ENCODE data around the gene PARVB.

The PARVB gene

GRCh38 chr22:44168206-44168605, 144.1 kb downstream of the PARVB start:
- H3K4me3 ChIP-seq (ENCODE audit: low read depth, low read length, poor library complexity, severe bottlenecking), result no peak overlapping the region
- TF ChIP-seq EZH2 (IDR thresholded peaks at IDR 0.05; ENCODE audit: borderline replicate concordance, low read length), result no peak
- TF ChIP-seq CTCF (IDR thresholded peaks at IDR 0.05; ENCODE audit: low read length), result no peak
- H4K20me1 ChIP-seq (ENCODE audit: insufficient read depth, low read length), result no peaks in the 10 kb centered on the region
- H3K4me2 ChIP-seq (ENCODE audit: low read length), result no peak overlapping the region
- no peaks in the 10 kb centered on the region for H3K9me3 ChIP-seq (ENCODE audit: low read length)
- H3K27me3 ChIP-seq (ENCODE audit: insufficient read depth, low read length), result no peaks in the 10 kb centered on the region
- H3K79me2 ChIP-seq (ENCODE audit: insufficient read depth, low read length), result no peaks in the 10 kb centered on the region
- peaks cover 3% of the 10 kb centered on the region; the same call in 1 of the 2 replicates for H3K36me3 ChIP-seq (ENCODE audit: insufficient read depth, low read length)
- no peaks in the 10 kb centered on the region for H3F3A ChIP-seq (ENCODE audit: insufficient read depth, low read length)
- H2AFZ ChIP-seq (ENCODE audit: low read length), result no peak overlapping the region
- H3K9me2 ChIP-seq (ENCODE audit: low read depth, low read length), result no peaks in the 10 kb centered on the region
- no peak overlapping the region for H3K27ac ChIP-seq (ENCODE audit: low read depth, low read length, poor library complexity, severe bottlenecking)
- H3K9ac ChIP-seq (ENCODE audit: low read length), result no peak overlapping the region
- H3K4me1 ChIP-seq (ENCODE audit: insufficient read depth, low read length, severe bottlenecking), result no peaks in the 10 kb centered on the region

- Histone ChIP-seq H3K4me2 (ENCODE audit: low read length) (no peak overlapping the region), H3K9me3 (ENCODE audit: low read length) (no peaks in the 10 kb centered on the region), H3K79me2 (ENCODE audit: insufficient read depth, low read length) (no peaks in the 10 kb centered on the region)
Measured at GRCh38 chr22:44170470-44170869, 146.4 kb downstream of the PARVB start.

GRCh38 chr22:44171561-44171960, 147.5 kb downstream of the PARVB start:
- Histone ChIP-seq H3K79me2 (ENCODE audit: insufficient read depth, low read length) (no peaks in the 10 kb centered on the region), H3K27me3 (ENCODE audit: insufficient read depth, low read length) (no peaks in the 10 kb centered on the region), H3K36me3 (ENCODE audit: insufficient read depth, low read length) (no peaks in the 10 kb centered on the region; the same call in 1 of the 2 replicates), H3K9ac (ENCODE audit: low read length) (no peak overlapping the region), H3K27ac (ENCODE audit: low read depth, low read length, poor library complexity, severe bottlenecking) (no peak overlapping the region), H3K9me2 (ENCODE audit: low read depth, low read length) (no peaks in the 10 kb centered on the region), H3K9me3 (ENCODE audit: low read length) (no peaks in the 10 kb centered on the region), H3K4me3 (ENCODE audit: low read depth, low read length, poor library complexity, severe bottlenecking) (no peak overlapping the region), H2AFZ (ENCODE audit: low read length) (no peak overlapping the region), H3K4me2 (ENCODE audit: low read length) (no peak overlapping the region), H3K4me1 (ENCODE audit: insufficient read depth, low read length, severe bottlenecking) (no peaks in the 10 kb centered on the region), H4K20me1 (ENCODE audit: insufficient read depth, low read length) (no peaks in the 10 kb centered on the region), H3F3A (ENCODE audit: insufficient read depth, low read length) (no peaks in the 10 kb centered on the region)
- TF ChIP-seq EZH2 (IDR thresholded peaks at IDR 0.05; ENCODE audit: borderline replicate concordance, low read length) (no peak), CTCF (IDR thresholded peaks at IDR 0.05; ENCODE audit: low read length) (no peak)

More at GRCh38 chr22:44170470-44170869, 146.4 kb downstream of the PARVB start:
- TF ChIP-seq EZH2 (IDR thresholded peaks at IDR 0.05; ENCODE audit: borderline replicate concordance, low read length) (no peak), CTCF (IDR thresholded peaks at IDR 0.05; ENCODE audit: low read length) (no peak)
- Histone ChIP-seq H3F3A (ENCODE audit: insufficient read depth, low read length) (no peaks in the 10 kb centered on the region), H3K27me3 (ENCODE audit: insufficient read depth, low read length) (no peaks in the 10 kb centered on the region), H2AFZ (ENCODE audit: low read length) (no peak overlapping the region), H3K4me3 (ENCODE audit: low read depth, low read length, poor library complexity, severe bottlenecking) (no peak overlapping the region), H3K36me3 (ENCODE audit: insufficient read depth, low read length) (peaks cover 2% of the 10 kb centered on the region; the same call in 1 of the 2 replicates), H3K9me2 (ENCODE audit: low read depth, low read length) (no peaks in the 10 kb centered on the region), H4K20me1 (ENCODE audit: insufficient read depth, low read length) (no peaks in the 10 kb centered on the region), H3K9ac (ENCODE audit: low read length) (no peak overlapping the region), H3K27ac (ENCODE audit: low read depth, low read length, poor library complexity, severe bottlenecking) (no peak overlapping the region), H3K4me1 (ENCODE audit: insufficient read depth, low read length, severe bottlenecking) (no peaks in the 10 kb centered on the region)

Measured in OCI-LY1 (cell line).